Measurements from ENCODE around the gene ZSWIM1. TPM values are rescaled to one million over a fixed set of nuclear protein-coding genes. Genes with fewer than 3 reads are reported as not detected.
A peak's percentile ranks its signal among the peaks of the same experiment; 100 is the strongest.

Gene ZSWIM1
- total and polyA plus RNA-seq, 2 of the 8 experiments (the other 6 are each of a cell fraction or from before 2014, with no cell fraction given) = 14.1 to 15.6 TPM

DNA sequence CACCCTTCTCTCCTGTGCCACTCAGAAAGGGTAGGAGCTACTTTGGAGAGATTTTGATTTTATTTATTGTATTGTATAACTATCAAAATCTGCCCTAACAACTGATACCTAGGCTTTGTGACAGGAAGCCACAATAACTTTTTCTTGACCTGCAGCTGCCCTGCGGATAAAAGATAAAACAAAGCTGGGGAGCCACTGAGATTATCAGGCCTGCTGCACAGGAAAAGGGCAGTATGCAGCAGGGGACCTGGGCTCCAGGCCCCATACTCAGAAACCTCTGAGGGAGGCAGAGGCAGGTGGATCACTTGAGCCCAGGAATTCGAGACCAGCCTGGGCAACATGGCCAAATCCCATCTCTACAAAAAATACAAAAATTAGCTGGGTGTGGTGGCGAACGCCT lies 48.4 kb upstream of the ZSWIM1 start:
- peak overlapping the region in 1 of 2 experiments; percentile 88; a peak in 1 of 4 replicates for H3K4me2 ChIP-seq (ENCODE audit: insufficient read depth in 1 of 2, low read depth in 2 of 2, low read length in 2 of 2)
- H3K4me1 ChIP-seq (replicated peaks in 1 of 4; ENCODE audit: control insufficient read depth in 3 of 4, insufficient read depth in 4 of 4, low read length in 3 of 4) = peaks cover 0 to 17% (median 8%) of the 10 kb centered on the region in 4 experiments; a peak in 6 of 7 replicates
- peaks cover 0 to 11% of the 10 kb centered on the region in 2 experiments; a peak in 1 of 4 replicates for H3K79me2 ChIP-seq (ENCODE audit: control insufficient read depth in 1 of 2, insufficient read depth in 2 of 2, low read length in 2 of 2)
- no peak overlapping the region for H2BK5ac ChIP-seq (ENCODE audit: low read depth, low read length)
- DNase-seq (ENCODE audit: low read depth in 1 of 2, low spot score in 2 of 2) (no peak), FAIRE-seq (no peak)
- no peaks in the 10 kb centered on the region for H3K27me3 ChIP-seq (replicated peaks in 1 of 4; ENCODE audit: control insufficient read depth in 3 of 4, extremely low read depth in 1 of 4, insufficient read depth in 3 of 4, low read length in 3 of 4)
- no peak overlapping the region for H3K23ac ChIP-seq (ENCODE audit: insufficient read length)
- no peak overlapping the region for H3K4ac ChIP-seq (replicated peaks; ENCODE audit: insufficient read length, low read depth, low read length)
- H2BK15ac ChIP-seq (ENCODE audit: low read length) = no peak overlapping the region
- no peak overlapping the region for H3K27ac ChIP-seq (ENCODE audit: low read depth, low read length)
- no peak for TF ChIP-seq ASH2L (IDR thresholded peaks at IDR 0.05; ENCODE audit: low read length)
- H2AK5ac ChIP-seq (ENCODE audit: low read depth, low read length) = no peak overlapping the region
- POLR2A ChIA-PET (ENCODE audit: partially characterized antibody) = interaction anchor here (1.1 to 13.8 kb wide), 10 partner anchors 9 to 139 kb away, joined by 3 to 178 read pairs (median 27); partner anchors contain the start of genes ACOT8, PCIF1, UBE2C and ZNF335
- no peak overlapping the region for H4K8ac ChIP-seq (ENCODE audit: extremely low read depth, insufficient read depth, low read length)
- CTCF ChIA-PET (ENCODE audit: partially characterized antibody) = interaction anchor here (0.7 to 2.1 kb wide), 4 partner anchors 10 to 244 kb away, joined by 3 to 5 read pairs (median 4); no protein-coding TSS in a partner anchor
- H4K5ac ChIP-seq (ENCODE audit: insufficient read length, low read depth, low read length) = no peak overlapping the region
- no peaks in the 10 kb centered on the region for H3K9me3 ChIP-seq (ENCODE audit: insufficient read depth in 2 of 2, low read depth in 1 of 2, low read length in 1 of 2)
- H3K18ac ChIP-seq (ENCODE audit: extremely low read depth, low read length) = no peak overlapping the region
- H3K23me2 ChIP-seq (ENCODE audit: low read depth, low read length) = peaks cover 8% of the 10 kb centered on the region; the same call in 1 of the 2 replicates
- H2BK12ac ChIP-seq (ENCODE audit: low read depth, low read length) = no peak overlapping the region
- H3K79me1 ChIP-seq (ENCODE audit: low read depth, low read length) = peaks cover 9% of the 10 kb centered on the region
- H2AFZ ChIP-seq (ENCODE audit: low read length) = no peak overlapping the region
- WGBS, 2 experiments (ENCODE audit: extremely low coverage in 1 of 2, insufficient coverage in 1 of 2, insufficient read length in 1 of 2, insufficient replicate concordance in 2 of 2, low coverage in 1 of 2, low lambda C conversion rate in 2 of 2, missing lambda C conversion rate in 1 of 2) = 86% methylated on average over 4 of the region's 4 CpGs; no CpG with 5 or more reads in 1 of the 2 experiments
- H3K4me3 ChIP-seq (ENCODE audit: extremely low read depth in 1 of 4, insufficient read depth in 2 of 4, low read depth in 3 of 4, low read length in 4 of 4) = no peak overlapping the region
- H3K14ac ChIP-seq (ENCODE audit: insufficient read length) = no peak overlapping the region
- H3K9ac ChIP-seq (replicated peaks in 1 of 4; ENCODE audit: extremely low read depth in 1 of 4, low read depth in 3 of 4, low read length in 3 of 4) = no peak overlapping the region
- H4K91ac ChIP-seq (replicated peaks; ENCODE audit: insufficient read length, low read length) = no peak overlapping the region
- no peak overlapping the region for H2BK120ac ChIP-seq (replicated peaks; ENCODE audit: low read depth, low read length)
- no peak overlapping the region for H3K56ac ChIP-seq (replicated peaks; ENCODE audit: insufficient read length, low read depth, low read length)
- H4K20me1 ChIP-seq (replicated peaks in 1 of 2; ENCODE audit: control insufficient read depth in 1 of 2, insufficient read depth in 2 of 2, low read length in 2 of 2) = peaks cover 0 to 4% of the 10 kb centered on the region in 2 experiments
- no peak overlapping the region; the same call in 1 of the 2 replicates for H2BK20ac ChIP-seq (ENCODE audit: low read length)
- H3K36me3 ChIP-seq (ENCODE audit: control insufficient read depth in 2 of 4, insufficient read depth in 4 of 4, low read length in 3 of 4) = peaks cover 0 to 5% (median 0%) of the 10 kb centered on the region in 4 experiments; a peak in 1 of 8 replicates

All from H1 (cell line).